Midbrain (tissue), 1 donor: ENCODE measurements around the gene CAPNS1.

Experiments
- DNase-seq: peaks from one replicate; lab custom pipeline; 2025; lab: John Stamatoyannopoulos, UW

The CAPNS1 gene

GRCh38 chr19:36139473-36140303, at the start of gene CAPNS1:
Gene CAPNS1 (plus strand): TSS chr19:36140066. CDS start chr19:36141012, 946 bp downstream.
- peak; percentile 97 for DNase-seq

DNA sequence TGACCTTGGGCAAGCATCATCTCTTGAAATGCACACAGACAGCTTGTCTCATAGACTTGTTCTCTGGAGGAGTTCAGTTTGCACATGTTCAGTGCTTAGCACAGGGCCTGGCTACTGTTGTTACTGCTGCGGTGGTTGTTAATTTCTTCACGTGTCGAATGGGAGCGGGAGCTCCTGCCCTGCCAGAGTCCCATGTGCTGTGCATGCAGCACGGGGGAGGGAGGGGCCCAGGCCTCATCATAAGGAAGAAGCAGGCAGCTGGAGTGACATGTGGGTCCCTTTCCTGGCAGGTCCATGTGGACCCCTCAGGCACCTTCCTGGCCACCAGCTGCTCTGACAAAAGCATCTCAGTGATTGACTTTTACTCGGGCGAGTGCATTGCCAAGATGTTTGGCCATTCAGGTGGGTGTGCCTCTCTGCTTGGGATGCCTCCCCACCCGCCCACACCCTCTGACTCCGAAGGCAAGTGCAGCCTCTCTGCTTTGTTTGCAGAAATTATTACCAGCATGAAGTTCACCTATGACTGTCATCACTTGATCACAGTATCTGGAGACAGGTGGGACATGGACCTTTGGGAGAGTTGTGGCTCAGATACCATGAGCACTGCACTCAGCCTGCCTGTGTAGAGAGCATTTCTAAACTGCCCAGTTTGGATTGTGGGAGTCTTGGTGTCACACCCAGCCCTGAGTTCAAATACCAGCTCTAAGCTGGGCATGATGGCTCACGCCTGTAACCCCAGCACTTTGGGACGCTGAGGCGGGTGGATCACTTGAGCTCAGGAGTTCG, 48.8 kb upstream of the CAPNS1 start:
- DNase-seq = no peak

DNA sequence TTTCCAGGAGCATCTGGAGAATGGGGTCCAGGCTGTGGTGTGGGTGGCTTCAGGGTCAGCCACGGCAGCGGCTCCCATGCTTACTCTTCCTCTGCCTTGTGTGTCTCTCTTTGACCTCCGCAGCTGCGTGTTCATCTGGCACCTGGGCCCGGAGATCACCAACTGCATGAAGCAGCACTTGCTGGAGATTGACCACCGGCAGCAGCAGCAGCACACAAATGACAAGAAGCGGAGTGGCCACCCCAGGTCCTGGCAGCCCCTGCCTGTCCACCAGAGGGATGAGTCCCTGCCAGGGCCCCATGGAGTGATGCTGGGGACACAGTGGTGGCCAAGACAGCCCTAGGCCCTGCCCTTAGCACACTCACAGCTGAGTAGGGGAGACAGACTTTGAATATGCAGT, 47.3 kb upstream of the CAPNS1 start:
- no peak for DNase-seq

DNA sequence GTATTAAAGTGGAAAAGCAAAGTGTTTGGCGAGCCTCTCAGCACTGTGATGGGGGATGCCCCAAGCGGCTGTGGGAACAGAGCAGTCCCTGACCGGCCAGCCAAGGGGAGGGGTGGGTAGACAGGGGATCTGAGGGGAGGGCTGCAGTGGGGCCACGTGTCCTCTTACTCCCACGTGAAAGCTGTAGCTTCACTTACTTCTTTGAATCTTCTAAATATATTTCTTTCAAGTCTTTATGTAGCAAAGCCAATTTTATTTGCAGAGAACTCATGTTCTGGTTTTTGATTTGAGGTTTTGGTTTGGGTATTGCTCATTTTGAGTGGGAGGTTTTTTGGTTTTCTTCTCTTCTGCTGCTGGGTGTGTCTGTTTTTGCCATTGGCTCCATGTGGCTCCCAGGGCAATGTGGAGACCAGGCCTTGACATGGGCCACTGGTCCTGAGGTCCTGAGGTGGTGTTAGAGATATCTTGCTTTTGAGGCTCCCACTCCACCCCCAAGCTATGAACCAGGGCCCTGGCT, 46.7 kb upstream of the CAPNS1 start:
- DNase-seq = no peak

DNA sequence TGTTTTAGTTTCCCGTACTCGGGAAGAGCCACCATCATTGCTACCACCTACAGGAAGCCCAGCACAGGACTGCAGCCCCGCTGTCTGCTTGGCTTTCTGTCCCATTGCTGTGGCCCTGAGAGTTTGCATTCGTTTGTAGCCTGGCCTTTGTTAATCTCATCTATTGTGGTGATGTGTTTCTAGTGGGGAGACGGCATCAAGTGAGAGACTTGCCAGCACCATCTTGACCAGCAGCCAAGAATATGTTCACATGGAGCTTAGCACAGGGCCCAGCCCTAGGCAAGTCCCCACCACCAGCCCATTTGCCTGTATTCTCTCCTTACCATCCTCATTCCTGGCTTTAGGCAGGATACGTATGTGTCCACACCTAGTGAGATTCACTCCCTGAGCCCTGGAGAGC, 46.2 kb upstream of the CAPNS1 start:
- peak; percentile 67 for DNase-seq

DNA sequence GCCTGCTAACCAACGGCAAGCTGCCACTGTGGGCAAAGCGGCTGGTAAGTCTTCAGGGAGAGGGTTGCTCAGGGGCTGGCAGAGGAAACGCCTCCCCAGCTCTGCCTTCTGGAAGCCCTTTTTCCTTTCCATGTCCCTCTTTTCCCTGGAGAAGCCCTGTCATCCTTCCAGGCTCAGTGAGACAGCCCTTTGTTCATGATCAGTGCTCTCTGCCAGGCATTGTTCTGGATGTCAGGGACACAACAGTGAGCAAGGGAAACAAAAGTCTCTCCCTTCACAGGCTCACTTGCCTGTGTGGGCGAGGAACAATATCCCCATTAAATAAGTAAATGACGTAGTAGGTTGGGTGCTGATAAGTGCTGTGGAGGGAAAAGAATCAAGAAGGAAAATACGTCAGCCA, 42.8 kb upstream of the CAPNS1 start:
- DNase-seq = peak; percentile 90

DNA sequence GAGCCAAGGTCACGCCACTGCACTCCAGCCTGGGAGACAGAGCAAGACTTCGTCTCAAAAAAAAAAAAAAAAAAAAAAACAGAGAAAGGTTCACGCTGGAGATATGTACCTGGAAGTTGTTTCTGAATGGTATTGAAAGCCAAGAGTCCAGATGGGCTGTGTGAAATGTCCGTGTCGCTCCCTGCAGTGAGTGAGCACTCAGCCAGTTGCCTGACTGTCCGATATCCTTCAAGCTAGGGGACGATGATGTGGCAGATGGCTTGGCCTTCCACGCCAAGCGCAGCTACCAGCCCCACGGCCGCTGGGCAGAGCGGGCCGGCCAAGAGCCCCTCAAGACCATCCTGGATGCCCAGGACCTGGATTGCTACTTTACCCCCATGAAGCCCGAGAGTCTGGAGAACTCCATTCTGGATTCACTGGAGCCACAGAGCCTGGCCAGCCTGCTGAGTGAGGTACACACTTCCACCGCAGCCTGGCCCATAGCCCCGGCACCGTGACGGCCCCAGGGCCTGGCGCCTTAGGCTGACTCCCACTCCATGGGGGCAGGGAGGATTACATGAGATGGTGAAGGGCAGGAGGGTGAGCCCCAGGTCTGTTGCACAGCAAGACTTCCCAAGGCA, 40.6 kb upstream of the CAPNS1 start:
- no peak for DNase-seq

DNA sequence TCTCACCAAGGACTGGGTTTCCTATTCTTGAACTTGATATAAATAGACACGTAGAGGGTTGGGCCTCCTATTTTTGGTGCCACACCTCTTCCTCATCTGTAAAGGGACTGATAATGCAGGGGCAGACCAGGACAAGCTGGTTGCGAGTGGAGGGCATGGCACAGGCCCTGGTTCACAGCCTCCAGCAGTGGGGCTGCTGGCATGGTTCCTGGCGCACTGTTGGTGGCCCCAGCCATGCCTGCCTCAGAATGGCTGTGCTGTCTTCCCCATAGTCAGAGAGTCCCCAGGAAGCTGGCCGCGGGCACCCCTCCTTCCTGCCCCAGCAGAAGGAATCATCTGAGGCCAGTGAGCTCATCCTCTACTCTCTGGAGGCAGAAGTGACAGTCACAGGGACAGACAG, 39.4 kb upstream of the CAPNS1 start:
- DNase-seq = peak; percentile 17

- DNase-seq = no peak
Observed at GRCh38 chr19:36101550-36102327, 38.1 kb upstream of the CAPNS1 start.

- no peak for DNase-seq
Observed at GRCh38 chr19:36103040-36103626, 36.7 kb upstream of the CAPNS1 start.

DNA sequence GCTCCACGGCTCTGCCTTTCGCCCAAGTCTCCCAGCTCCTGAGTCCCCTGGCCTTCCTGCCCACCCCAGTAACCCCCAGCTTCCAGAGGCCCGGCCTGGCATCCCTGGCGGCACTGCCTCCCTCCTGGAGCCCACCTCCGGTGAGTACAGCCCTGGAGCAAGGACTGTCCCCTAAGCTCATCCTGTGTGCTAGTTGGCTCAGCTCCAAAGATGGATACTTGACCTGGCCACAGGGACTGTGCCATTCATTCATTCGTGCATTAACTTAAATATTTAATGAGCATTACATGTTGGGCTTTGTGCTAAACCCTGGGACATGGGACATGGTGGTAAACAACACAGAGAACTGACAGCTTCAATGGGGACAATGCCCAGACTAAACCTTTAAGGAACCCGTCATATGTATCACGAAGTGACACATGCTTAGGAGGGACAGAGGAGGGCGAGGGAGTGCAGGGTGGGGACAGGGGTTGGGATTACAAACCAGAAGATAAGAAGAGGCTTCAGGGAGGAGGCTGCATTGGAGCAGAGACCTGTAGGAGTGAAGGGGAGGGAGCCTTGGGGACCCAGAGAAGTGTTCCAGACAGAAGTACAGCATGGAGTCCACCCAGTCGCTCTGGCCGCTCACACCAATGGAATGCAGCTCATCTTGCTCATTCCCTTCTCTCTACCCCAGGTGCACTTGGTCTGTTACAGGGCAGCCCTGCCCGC, 35.9 kb upstream of the CAPNS1 start:
- DNase-seq = no peak

DNA sequence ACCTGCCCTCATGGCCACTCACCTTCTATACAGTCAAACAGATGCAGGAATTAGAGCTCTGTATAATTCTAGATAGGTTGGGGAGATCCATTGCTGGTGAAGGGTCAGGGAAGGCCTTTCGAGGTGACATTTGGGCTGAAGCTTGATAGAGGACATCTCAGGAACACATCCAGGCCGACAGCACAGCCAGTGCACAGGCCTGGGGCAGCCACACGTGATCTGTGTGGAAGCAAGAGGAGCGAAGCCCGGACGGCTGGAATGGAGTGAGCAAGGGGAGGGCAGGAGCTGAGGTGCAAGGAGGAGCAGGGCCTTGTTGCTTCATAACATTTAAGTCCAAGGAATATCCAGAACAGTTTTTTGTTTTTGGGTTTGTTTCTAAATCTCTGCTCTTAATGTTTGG, 33.4 kb upstream of the CAPNS1 start:
- no peak for DNase-seq

- no peak for DNase-seq
Observed at GRCh38 chr19:36106991-36107390, 32.9 kb upstream of the CAPNS1 start.

DNA sequence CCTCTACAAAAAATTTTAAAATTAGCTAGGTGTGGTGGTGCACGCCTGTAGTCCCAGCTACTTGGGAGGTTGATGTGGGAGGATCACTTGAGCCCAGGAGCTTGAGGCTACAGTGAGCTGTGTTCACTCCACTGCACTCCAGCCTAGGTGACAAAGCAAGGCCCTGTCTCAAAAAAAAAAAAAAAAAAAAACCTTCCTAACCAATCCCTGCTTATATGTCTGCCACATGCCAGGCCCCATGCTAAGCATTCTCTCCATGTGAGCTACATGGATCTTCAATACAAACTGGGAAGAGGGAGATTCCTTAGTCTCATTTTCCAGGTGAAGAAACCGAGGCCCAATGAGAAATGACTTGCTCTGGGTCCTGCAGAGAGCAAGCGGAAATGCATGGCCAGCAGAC, 31.2 kb upstream of the CAPNS1 start:
- no peak for DNase-seq

- no peak for DNase-seq
Observed at GRCh38 chr19:36110487-36111199, 29.2 kb upstream of the CAPNS1 start, which contains the start of gene OVOL3. Gene OVOL3 (plus strand): TSS chr19:36111143. CDS start chr19:36111203, 60 bp downstream.

- DNase-seq = no peak
Observed at GRCh38 chr19:36111200-36111539, 28.7 kb upstream of the CAPNS1 start.

DNA sequence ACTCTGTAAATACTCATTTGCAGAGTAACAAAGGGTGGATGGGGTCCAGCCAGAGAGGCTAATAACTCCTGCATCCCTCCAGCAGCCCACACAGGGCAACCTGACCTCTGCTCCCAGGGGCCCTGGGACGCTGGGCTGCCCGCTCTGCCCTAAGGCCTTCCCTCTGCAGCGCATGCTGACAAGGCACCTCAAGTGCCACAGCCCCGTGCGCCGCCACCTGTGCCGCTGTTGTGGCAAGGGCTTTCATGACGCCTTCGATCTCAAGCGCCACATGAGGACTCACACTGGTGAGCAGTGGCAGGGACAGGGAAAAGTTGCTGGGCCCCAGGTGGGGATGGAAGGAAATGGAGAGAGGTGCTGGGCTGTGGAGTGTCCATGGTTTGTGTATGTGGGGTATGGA, 27.2 kb upstream of the CAPNS1 start:
- DNase-seq = no peak

- no peak for DNase-seq
Observed at GRCh38 chr19:36113425-36113824, 26.4 kb upstream of the CAPNS1 start.

DNA sequence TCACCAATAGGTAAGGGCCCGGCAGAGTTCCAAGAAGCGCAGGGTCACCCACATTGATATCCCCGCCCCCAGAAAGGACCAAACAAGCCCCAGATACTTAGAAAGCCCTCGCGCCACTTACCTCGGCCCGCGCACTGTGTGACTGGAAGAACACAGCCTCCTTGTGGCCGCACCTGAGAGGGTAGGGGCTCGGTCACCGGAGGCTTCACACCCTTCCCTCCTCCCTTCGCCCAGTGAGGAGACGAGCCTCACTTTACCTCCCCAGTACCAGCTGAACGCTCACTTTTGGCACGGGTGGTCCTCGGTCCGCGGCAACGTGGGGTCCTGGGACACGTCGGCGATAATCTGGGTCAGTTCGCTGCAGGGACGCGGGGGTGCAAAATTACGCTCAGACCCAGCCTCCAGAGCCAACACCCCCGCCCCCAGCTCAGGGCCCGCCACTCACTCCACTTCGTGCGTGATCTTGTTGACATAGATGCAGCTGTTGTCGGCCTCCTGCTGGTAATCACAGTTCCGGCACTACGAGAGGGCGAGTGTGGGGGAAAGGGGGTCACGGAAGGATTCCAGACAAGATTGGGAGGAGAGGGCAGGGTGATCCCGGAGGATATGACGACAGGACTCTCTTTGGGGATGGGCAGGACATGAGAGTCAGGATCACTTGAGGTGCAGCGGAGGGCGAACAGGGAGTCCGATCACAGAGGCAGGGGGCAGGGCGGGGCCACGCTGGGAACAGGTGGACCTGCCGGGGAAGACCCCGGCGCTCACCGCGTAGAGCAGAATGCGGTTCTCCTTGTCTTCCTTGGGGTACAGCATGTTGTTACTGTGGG, 25.8 kb upstream of the CAPNS1 start:
- DNase-seq = peak; percentile 62
